ENCODE measurements around the gene SLC39A9.

GRCh38 chr14:69505338-69506240 is 107.1 kb downstream of the SLC39A9 start:
- TF ChIP-seq CTCF (IDR thresholded peaks at IDR 0.05 in 4 of 5, conservative IDR thresholded peaks at IDR 0.05 in 1 of 5) (no peak), POLR2A (IDR thresholded peaks at IDR 0.05) (no peak)

Measured in gastrocnemius medialis (tissue), 4 donors.